ENCODE data around the gene MAFF. TPM values are rescaled to one million over a fixed set of nuclear protein-coding genes. Genes with fewer than 3 reads are reported as not detected.

MAFF gene
- total and polyA plus RNA-seq, 9 of the 15 experiments (the other 6 are each of a cell fraction or from before 2014, with no cell fraction given): 0.51 to 8.0 (median 5.4) TPM

- TF ChIP-seq KAT7 (CRISPR knock-in tag; IDR thresholded peaks at IDR 0.05; ENCODE audit: borderline replicate concordance): no peak
- TF ChIP-seq HDAC3 (IDR thresholded peaks at IDR 0.05; ENCODE audit: borderline replicate concordance, partially characterized antibody): peak; percentile 24
- TF ChIP-seq, protein P1, sequence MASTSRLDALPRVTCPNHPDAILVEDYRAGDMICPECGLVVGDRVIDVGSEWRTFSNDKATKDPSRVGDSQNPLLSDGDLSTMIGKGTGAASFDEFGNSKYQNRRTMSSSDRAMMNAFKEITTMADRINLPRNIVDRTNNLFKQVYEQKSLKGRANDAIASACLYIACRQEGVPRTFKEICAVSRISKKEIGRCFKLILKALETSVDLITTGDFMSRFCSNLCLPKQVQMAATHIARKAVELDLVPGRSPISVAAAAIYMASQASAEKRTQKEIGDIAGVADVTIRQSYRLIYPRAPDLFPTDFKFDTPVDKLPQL (IDR thresholded peaks at IDR 0.05; ENCODE audit: extremely low read depth, insufficient read length): no peak
- TF ChIP-seq YBX1 (IDR thresholded peaks at IDR 0.05): no peak
- TF ChIP-seq HDGF (IDR thresholded peaks at IDR 0.05): no peak
- TF ChIP-seq CC2D1A (IDR thresholded peaks at IDR 0.05): peak; percentile 18; the same call in 1 of the 2 replicates
- TF ChIP-seq CAMTA2 (CRISPR knock-in tag; conservative IDR thresholded peaks at IDR 0.05): no peak
- no peak for TF ChIP-seq GABPB1 (CRISPR knock-in tag; IDR thresholded peaks at IDR 0.05)
- peak; percentile 94 for TF ChIP-seq CBFA2T3 (IDR thresholded peaks at IDR 0.05)
- TF ChIP-seq ZNF79 (CRISPR knock-in tag; IDR thresholded peaks at IDR 0.05; ENCODE audit: low read depth): no peak
- peak; percentile 65 for TF ChIP-seq TEAD4 (IDR thresholded peaks at IDR 0.05; ENCODE audit: low read length)
- no peak for TF ChIP-seq TEAD4 (CRISPR knock-in tag; IDR thresholded peaks at IDR 0.05; ENCODE audit: borderline replicate concordance)
- 0 out of 2 replicates have a peak, but pooled peaks have one; percentile 31 for TF ChIP-seq SMARCA4 (IDR thresholded peaks at IDR 0.05)
- no peak for TF ChIP-seq ZNF146 (CRISPR knock-in tag; IDR thresholded peaks at IDR 0.05; ENCODE audit: unreplicated experiment)
- TF ChIP-seq STAT5A (IDR thresholded peaks at IDR 0.05; ENCODE audit: borderline replicate concordance, low read length): peak; percentile 72
- TF ChIP-seq NR3C1 (CRISPR knock-in tag; IDR thresholded peaks at IDR 0.05): no peak
- peak; percentile 84 for TF ChIP-seq NCOR1 (IDR thresholded peaks at IDR 0.05)
- peak; percentile 69; the same call in 1 of the 2 replicates for TF ChIP-seq ZNF589 (CRISPR knock-in tag; IDR thresholded peaks at IDR 0.05; ENCODE audit: low read depth)
- no peak for TF ChIP-seq U2AF1 (optimal IDR thresholded peaks at IDR 0.05; ENCODE audit: low read depth, low read length)
- TF ChIP-seq HNRNPH1 (optimal IDR thresholded peaks at IDR 0.05; ENCODE audit: low read depth, low read length): no peak
- TF ChIP-seq ZNF766 (CRISPR knock-in tag; conservative IDR thresholded peaks at IDR 0.05): peak; percentile 89
- no peak for TF ChIP-seq TEAD1 (CRISPR knock-in tag; IDR thresholded peaks at IDR 0.05)
- TF ChIP-seq ETS2 (tag; IDR thresholded peaks at IDR 0.05; ENCODE audit: borderline replicate concordance, poor library complexity, severe bottlenecking): no peak
- peak; percentile 62 for TF ChIP-seq PKNOX1 (IDR thresholded peaks at IDR 0.05)
- TF ChIP-seq STAT5B (CRISPR knock-in tag; IDR thresholded peaks at IDR 0.05): no peak
- peak; percentile 72 for TF ChIP-seq KLF16 (IDR thresholded peaks at IDR 0.05)
- TF ChIP-seq, protein P2, sequence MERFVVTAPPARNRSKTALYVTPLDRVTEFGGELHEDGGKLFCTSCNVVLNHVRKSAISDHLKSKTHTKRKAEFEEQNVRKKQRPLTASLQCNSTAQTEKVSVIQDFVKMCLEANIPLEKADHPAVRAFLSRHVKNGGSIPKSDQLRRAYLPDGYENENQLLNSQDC (CRISPR knock-in tag; IDR thresholded peaks at IDR 0.05): no peak
- TF ChIP-seq, protein P3, sequence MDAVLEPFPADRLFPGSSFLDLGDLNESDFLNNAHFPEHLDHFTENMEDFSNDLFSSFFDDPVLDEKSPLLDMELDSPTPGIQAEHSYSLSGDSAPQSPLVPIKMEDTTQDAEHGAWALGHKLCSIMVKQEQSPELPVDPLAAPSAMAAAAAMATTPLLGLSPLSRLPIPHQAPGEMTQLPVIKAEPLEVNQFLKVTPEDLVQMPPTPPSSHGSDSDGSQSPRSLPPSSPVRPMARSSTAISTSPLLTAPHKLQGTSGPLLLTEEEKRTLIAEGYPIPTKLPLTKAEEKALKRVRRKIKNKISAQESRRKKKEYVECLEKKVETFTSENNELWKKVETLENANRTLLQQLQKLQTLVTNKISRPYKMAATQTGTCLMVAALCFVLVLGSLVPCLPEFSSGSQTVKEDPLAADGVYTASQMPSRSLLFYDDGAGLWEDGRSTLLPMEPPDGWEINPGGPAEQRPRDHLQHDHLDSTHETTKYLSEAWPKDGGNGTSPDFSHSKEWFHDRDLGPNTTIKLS (IDR thresholded peaks at IDR 0.05; ENCODE audit: borderline replicate concordance, low read depth): no peak
Measured at GRCh38 chr22:38163844-38164550, 37.8 kb upstream of the MAFF start (continued).
